A549 (cell line): ENCODE data around the gene BRI3. TPM values are rescaled to one million over a fixed set of nuclear protein-coding genes. Genes with fewer than 3 reads are reported as not detected.

Source experiments
- ATAC-seq, 2 experiments: fragments of 200-7000 bp in 1 of 2; fragments of >200 bp in 1 of 2; cut with Nextera tagmentation in 1 of 2; cut with Tn5 transposase in 1 of 2; 3 replicates each; pipeline versions ENCODE4 v1.8.0 to v1.9.1; 2018 to 2020; ENCODE audit warnings: mild to moderate bottlenecking in 1 of 2, moderate library complexity in 1 of 2
- CTCF ChIA-PET: fragments of 300-600 bp; sonication (Branson Sonifier 250); formaldehyde crosslinking; extraction: SDS; loops from one replicate; lab custom pipeline; 2021; ENCODE audit warnings: antibody characterized with exemption, inconsistent platforms; lab: Yijun Ruan, JAX
- POLR2A ChIA-PET: fragments of 350-600 bp; formaldehyde crosslinking; extraction: SDS; loops from one replicate; lab custom pipeline; 2021; ENCODE audit warnings: antibody characterized with exemption, inconsistent platforms; lab: Yijun Ruan, JAX
- DNase-seq, 2 experiments: peaks; one replicate each; pipeline versions ENCODE4 v3.0.0 to v3.0.0-alpha.2; 2011 to 2016; ENCODE audit warnings: low read depth in 1 of 2, low spot score in 1 of 2
- FAIRE-seq: peaks from 2 replicates; lab custom pipeline; 2011; peaks lifted over from hg19 to GRCh38; lab: Jason Lieb, UNC
- H3K27ac ChIP-seq, 2 experiments: fragments of >200 bp; sonication (Bioruptor Twin); formaldehyde crosslinking; 3 replicates each; pipeline ENCODE4 v1.5.1; 2016 to 2017
- H3K4me1 ChIP-seq: fragments of >200 bp; sonication (Bioruptor Twin); formaldehyde crosslinking; 3 replicates; pipeline ENCODE4 v1.6.1; 2016
- H3K4me2 ChIP-seq: fragments of >200 bp; sonication (Bioruptor Twin); formaldehyde crosslinking; 3 replicates; pipeline ENCODE4 v1.6.1; 2016
- H3K4me3 ChIP-seq: fragments of >200 bp; sonication (Bioruptor Twin); formaldehyde crosslinking; 3 replicates; pipeline ENCODE4 v1.5.1; 2016
- H3K9me3 ChIP-seq: fragments of >200 bp; sonication (Bioruptor Twin); formaldehyde crosslinking; 3 replicates; pipeline ENCODE4 v1.6.1; 2016
- BHLHE40 ChIP-seq: IDR thresholded peaks from 2 replicates; pipeline ENCODE4 v1.6.1; 2012; ENCODE audit warnings: low read depth, low read length, inconsistent platforms
- CBX8 ChIP-seq: fragments of 200-600 bp; sonication (generic); IDR thresholded peaks from 2 replicates; pipeline ENCODE4 v1.6.1; 2016
- CEBPB ChIP-seq, 2 experiments: fragments of >200 bp in 1 of 2; sonication (Bioruptor Twin) in 1 of 2; formaldehyde crosslinking in 1 of 2; IDR thresholded peaks; 2 replicates each; pipeline ENCODE4 v1.6.1; 2012 to 2016
- EP300 ChIP-seq, 2 experiments: fragments of >200 bp; sonication (Bioruptor Twin); formaldehyde crosslinking; IDR thresholded peaks; 2 replicates in 1 of 2; 3 replicates in 1 of 2; pipeline ENCODE4 v1.6.1; 2016 to 2017
- ESRRA ChIP-seq: fragments of 150-350 bp; IDR thresholded peaks from 2 replicates; pipeline ENCODE4 v1.6.1; 2014; ENCODE audit warnings: mild to moderate bottlenecking, low read length, borderline replicate concordance
- FOSB ChIP-seq: fragments of 250-450 bp; sonication (Bioruptor Pico); IDR thresholded peaks from 2 replicates; pipeline ENCODE4 v1.5.0; 2020; ENCODE audit warnings: mild to moderate bottlenecking, moderate library complexity
- GATA3 ChIP-seq: IDR thresholded peaks from 2 replicates; pipeline ENCODE4 v1.6.1; 2012; ENCODE audit warnings: borderline replicate concordance
- HEYL ChIP-seq: fragments of 250-450 bp; sonication (Bioruptor Pico); IDR thresholded peaks from 2 replicates; pipeline ENCODE4 v1.8.0; 2021; ENCODE audit warnings: mild to moderate bottlenecking, moderate library complexity
- HOXB13 ChIP-seq: fragments of 250-450 bp; sonication (Bioruptor Pico); IDR thresholded peaks from 2 replicates; pipeline ENCODE4 v1.5.0; 2020; ENCODE audit warnings: low read depth, mild to moderate bottlenecking, moderate library complexity
- JUN ChIP-seq, 2 experiments: fragments of >200 bp; sonication (Bioruptor Twin); formaldehyde crosslinking; IDR thresholded peaks; 2 replicates in 1 of 2; 3 replicates in 1 of 2; pipeline ENCODE4 v1.6.1; 2016 to 2017
- KDM5A ChIP-seq: fragments of 200-600 bp; sonication (generic); IDR thresholded peaks from 2 replicates; pipeline ENCODE4 v1.6.1; 2016; ENCODE audit warnings: antibody characterized with exemption, mild to moderate bottlenecking
- MAZ ChIP-seq: fragments of 150-350 bp; IDR thresholded peaks from 2 replicates; pipeline ENCODE4 v1.6.1; 2014; ENCODE audit warnings: antibody characterized with exemption, low read depth, low read length, borderline replicate concordance
- NPAS2 ChIP-seq: fragments of 250-450 bp; sonication (Bioruptor Pico); IDR thresholded peaks from 2 replicates; pipeline ENCODE4 v1.8.0; 2022; ENCODE audit warnings: mild to moderate bottlenecking, moderate library complexity, borderline replicate concordance
- NR3C1 ChIP-seq: fragments of >200 bp; sonication (Bioruptor Twin); formaldehyde crosslinking; IDR thresholded peaks from 3 replicates; pipeline ENCODE4 v1.6.1; 2017
- POLR2AphosphoS2 ChIP-seq: conservative IDR thresholded peaks from 2 replicates; pipeline ENCODE4 v1.6.1; 2012; ENCODE audit warnings: low read length, improper control_type of control experiment, inconsistent platforms
- RAD21 ChIP-seq, 2 experiments: fragments of >200 bp in 1 of 2; sonication (Bioruptor Twin) in 1 of 2; formaldehyde crosslinking in 1 of 2; IDR thresholded peaks in 1 of 2; conservative IDR thresholded peaks in 1 of 2; 2 replicates in 1 of 2; 3 replicates in 1 of 2; pipeline ENCODE4 v1.6.1; 2012 to 2018; ENCODE audit warnings: inconsistent platforms in 1 of 2
- RFX5 ChIP-seq: fragments of 450-650 bp; IDR thresholded peaks from 2 replicates; pipeline ENCODE4 v1.7.1; 2014; ENCODE audit warnings: antibody characterized with exemption, mild to moderate bottlenecking, moderate library complexity
- RNF2 ChIP-seq: fragments of 200-600 bp; sonication (generic); IDR thresholded peaks from 2 replicates; pipeline ENCODE4 v1.6.1; 2016; ENCODE audit warnings: low read depth, mild to moderate bottlenecking, antibody characterized with exemption, moderate library complexity, borderline replicate concordance
- SMC3 ChIP-seq: fragments of >200 bp; sonication (Bioruptor Twin); formaldehyde crosslinking; IDR thresholded peaks from 3 replicates; pipeline ENCODE4 v1.6.1; 2018; ENCODE audit warnings: inconsistent platforms
- SREBF2 ChIP-seq: fragments of 450-650 bp; IDR thresholded peaks from 2 replicates; pipeline ENCODE4 v1.6.1; 2014; ENCODE audit warnings: mild to moderate bottlenecking, moderate library complexity
- TP53 ChIP-seq: fragments of 250-450 bp; sonication (Bioruptor Pico); IDR thresholded peaks from 2 replicates; pipeline ENCODE4 v1.5.0; 2021; ENCODE audit warnings: mild to moderate bottlenecking, moderate library complexity
- ZC3H11A ChIP-seq: fragments of 450-650 bp; IDR thresholded peaks from 2 replicates; pipeline ENCODE4 v1.6.1; 2014; ENCODE audit warnings: antibody characterized with exemption, mild to moderate bottlenecking
- ZFP36 ChIP-seq: fragments of 450-650 bp; IDR thresholded peaks from 2 replicates; pipeline ENCODE4 v1.6.1; 2014; ENCODE audit warnings: borderline replicate concordance; ENCODE audit not compliant: partially characterized antibody
- whole genome bisulfite sequencing: methylation state at CpG from one replicate; pipeline ENCODE4 v1.1.6; 2017; ENCODE audit errors: missing lambda C conversion rate; 5-methylcytosine and 5-hydroxymethylcytosine counted together
- polyA plus RNA-seq, 4 experiments: library from polyadenylated mRNA; depleted of rRNA in 3 of 4; stranded (reverse); fragments of >200 nt; fragmentation: RNase III in 1 of 4; extraction: RNeasy Plus Mini Kit Qiagen cat#74134 plus additional on column Dnase treatment in 1 of 4; gene quantifications; 2 replicates in 3 of 4; 3 replicates in 1 of 4; pipeline ENCODE4 v1.2.3, GENCODE V29; 2011 to 2017
- TF ChIP-seq, protein P1 (sequence below): fragments of >200 bp; sonication (Bioruptor Twin); formaldehyde crosslinking; IDR thresholded peaks from 3 replicates; pipeline ENCODE4 v1.5.1; 2016
- TF ChIP-seq, protein P2 (sequence below): fragments of 250-450 bp; sonication (Bioruptor Pico); IDR thresholded peaks from 2 replicates; pipeline ENCODE4 v1.5.0; 2020; ENCODE audit warnings: low read depth, mild to moderate bottlenecking, moderate library complexity
- TF ChIP-seq, protein P3 (sequence below): fragments of >200 bp; sonication (Bioruptor Twin); formaldehyde crosslinking; IDR thresholded peaks from 3 replicates; pipeline ENCODE4 v1.6.1; 2016
- TF ChIP-seq, protein P4 (sequence below): IDR thresholded peaks from 2 replicates; pipeline ENCODE4 v1.6.1; 2012
- TF ChIP-seq, protein P5 (sequence below): fragments of 250-450 bp; sonication (Bioruptor Pico); IDR thresholded peaks from 2 replicates; pipeline ENCODE4 v1.5.0; 2021; ENCODE audit warnings: mild to moderate bottlenecking, moderate library complexity, borderline replicate concordance

Gene BRI3
- polyA plus RNA-seq, 2 of the 4 experiments (the other 2 are of a cell fraction), result 61.0 to 73.0 TPM

DNA sequence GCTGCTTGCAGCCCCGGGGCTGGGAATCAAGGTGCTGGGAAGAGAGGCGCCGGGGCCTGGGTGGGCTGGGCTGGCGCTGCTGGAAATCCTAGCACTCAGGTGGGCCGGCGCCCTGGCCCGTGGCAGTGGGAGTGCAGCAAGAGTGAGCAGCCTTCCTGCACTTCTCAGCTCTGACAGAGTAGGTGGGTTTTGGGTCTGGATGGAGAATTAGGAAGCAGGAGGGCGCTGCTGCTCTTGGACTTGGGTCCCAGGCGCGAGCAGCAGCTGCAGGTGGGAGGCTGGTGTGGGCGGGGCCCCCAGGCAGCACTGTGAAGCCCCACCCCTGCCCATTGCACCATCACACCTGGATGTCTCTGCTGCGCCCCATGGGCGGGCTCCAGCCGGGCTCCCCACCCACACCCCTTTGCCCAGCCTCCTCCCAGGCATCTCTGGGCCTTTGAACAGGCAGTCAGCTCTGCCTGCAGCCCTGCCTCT, 6.0 kb downstream of the BRI3 start:
- H3K4me1 ChIP-seq, result peaks cover 56% of the 10 kb centered on the region
- H3K27ac ChIP-seq, result peak overlapping the region in 1 of 2 experiments; percentile 99; a peak in 3 of 6 replicates
- CTCF ChIA-PET, result interaction anchor here (0.6 to 2.1 kb wide), 5 partner anchors 13 to 131 kb away, joined by 4 to 10 read pairs (median 8); partner anchors contain the start of gene BAIAP2L1

DNA sequence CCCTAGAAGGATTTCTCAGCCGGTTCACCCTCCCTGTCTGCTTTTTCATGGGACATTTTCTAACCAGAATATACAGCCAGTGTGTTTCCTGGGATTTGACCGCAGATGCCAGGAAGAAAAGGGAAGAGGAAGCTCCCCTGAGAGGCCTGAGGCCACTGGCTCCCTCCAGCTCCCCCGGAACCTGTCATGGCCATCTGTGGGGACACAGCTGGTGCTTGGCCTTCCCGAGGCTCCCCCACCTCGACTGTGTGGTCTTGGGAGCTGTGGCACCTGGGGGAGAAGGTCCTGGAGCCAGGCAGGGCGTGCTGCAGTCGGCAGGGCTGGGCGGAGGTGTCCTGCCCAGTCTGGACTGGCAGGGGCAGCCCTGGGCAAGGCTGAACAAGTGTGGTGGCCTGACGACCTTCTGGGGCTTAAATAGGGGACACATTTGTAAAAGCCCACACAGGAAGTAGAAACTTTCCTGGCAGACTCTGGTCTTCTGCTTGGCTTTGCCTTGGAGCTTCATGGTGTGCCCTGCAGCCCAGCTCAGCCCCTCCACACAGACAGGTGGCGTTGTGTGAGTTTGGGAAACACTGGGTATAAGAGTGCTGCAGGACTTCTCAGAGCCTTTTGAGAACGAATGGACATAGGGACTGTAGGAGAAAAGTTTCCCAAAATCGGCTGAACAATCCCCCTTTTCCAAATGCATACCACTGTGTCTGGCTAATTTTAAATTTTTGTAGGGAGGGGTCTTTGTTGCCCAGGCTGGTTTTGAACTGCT, 6.8 kb downstream of the BRI3 start:
- DNase-seq (no peak), FAIRE-seq (no peak), ATAC-seq (no peak)
- Histone ChIP-seq H3K4me3 (no peak overlapping the region), H3K27ac (peak overlapping the region in 1 of 2 experiments; percentile 99; a peak in 2 of 6 replicates), H3K9me3 (no peaks in the 10 kb centered on the region), H3K4me2 (no peak overlapping the region), H3K4me1 (peaks cover 49% of the 10 kb centered on the region)
- WGBS, result 70% methylated on average over 12 of the region's 12 CpGs
- ChIA-PET POLR2A (interaction anchor here (0.6 kb wide), 1 partner anchor 22 kb away, joined by 4 read pairs; no protein-coding TSS in a partner anchor), CTCF (interaction anchor here (0.6 to 2.1 kb wide), 7 partner anchors 8 to 133 kb away, joined by 3 to 10 read pairs (median 4); partner anchors contain the start of gene BAIAP2L1)
- TF ChIP-seq TP53 (CRISPR knock-in tag) (no peak), NR3C1 (no peak), FOSB (CRISPR knock-in tag) (no peak), ZFP36 (no peak), RFX5 (no peak), RNF2 (no peak), NPAS2 (CRISPR knock-in tag) (no peak), EP300 (IDR thresholded peaks at IDR 0.05) (no peak), CEBPB (IDR thresholded peaks at IDR 0.05) (no peak), MAZ (no peak), POLR2AphosphoS2 (0 out of 2 replicates have a peak, but pooled peaks have one; percentile 11), JUN (IDR thresholded peaks at IDR 0.05) (0 out of 5 replicates have a peak, but pooled peaks of 1 of the 2 experiments have one; percentile 9), HOXB13 (CRISPR knock-in tag) (no peak), CBX8 (no peak), BHLHE40 (no peak), SREBF2 (no peak), RAD21 (conservative IDR thresholded peaks at IDR 0.05 in 1 of 2, IDR thresholded peaks at IDR 0.05 in 1 of 2) (0 out of 5 replicates have a peak, but pooled peaks of 1 of the 2 experiments have one; percentile 2), GATA3 (no peak), SMC3 (no peak), ZC3H11A (no peak)
- TF ChIP-seq, protein P1, sequence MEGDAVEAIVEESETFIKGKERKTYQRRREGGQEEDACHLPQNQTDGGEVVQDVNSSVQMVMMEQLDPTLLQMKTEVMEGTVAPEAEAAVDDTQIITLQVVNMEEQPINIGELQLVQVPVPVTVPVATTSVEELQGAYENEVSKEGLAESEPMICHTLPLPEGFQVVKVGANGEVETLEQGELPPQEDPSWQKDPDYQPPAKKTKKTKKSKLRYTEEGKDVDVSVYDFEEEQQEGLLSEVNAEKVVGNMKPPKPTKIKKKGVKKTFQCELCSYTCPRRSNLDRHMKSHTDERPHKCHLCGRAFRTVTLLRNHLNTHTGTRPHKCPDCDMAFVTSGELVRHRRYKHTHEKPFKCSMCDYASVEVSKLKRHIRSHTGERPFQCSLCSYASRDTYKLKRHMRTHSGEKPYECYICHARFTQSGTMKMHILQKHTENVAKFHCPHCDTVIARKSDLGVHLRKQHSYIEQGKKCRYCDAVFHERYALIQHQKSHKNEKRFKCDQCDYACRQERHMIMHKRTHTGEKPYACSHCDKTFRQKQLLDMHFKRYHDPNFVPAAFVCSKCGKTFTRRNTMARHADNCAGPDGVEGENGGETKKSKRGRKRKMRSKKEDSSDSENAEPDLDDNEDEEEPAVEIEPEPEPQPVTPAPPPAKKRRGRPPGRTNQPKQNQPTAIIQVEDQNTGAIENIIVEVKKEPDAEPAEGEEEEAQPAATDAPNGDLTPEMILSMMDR, result peak; percentile 23; the same call in 2 of the 3 replicates
- TF ChIP-seq, protein P2, sequence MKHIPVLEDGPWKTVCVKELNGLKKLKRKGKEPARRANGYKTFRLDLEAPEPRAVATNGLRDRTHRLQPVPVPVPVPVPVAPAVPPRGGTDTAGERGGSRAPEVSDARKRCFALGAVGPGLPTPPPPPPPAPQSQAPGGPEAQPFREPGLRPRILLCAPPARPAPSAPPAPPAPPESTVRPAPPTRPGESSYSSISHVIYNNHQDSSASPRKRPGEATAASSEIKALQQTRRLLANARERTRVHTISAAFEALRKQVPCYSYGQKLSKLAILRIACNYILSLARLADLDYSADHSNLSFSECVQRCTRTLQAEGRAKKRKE, result no peak
- TF ChIP-seq, protein P3, sequence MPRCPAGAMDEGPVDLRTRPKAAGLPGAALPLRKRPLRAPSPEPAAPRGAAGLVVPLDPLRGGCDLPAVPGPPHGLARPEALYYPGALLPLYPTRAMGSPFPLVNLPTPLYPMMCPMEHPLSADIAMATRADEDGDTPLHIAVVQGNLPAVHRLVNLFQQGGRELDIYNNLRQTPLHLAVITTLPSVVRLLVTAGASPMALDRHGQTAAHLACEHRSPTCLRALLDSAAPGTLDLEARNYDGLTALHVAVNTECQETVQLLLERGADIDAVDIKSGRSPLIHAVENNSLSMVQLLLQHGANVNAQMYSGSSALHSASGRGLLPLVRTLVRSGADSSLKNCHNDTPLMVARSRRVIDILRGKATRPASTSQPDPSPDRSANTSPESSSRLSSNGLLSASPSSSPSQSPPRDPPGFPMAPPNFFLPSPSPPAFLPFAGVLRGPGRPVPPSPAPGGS, result no peak

More for the DNA sequence above, 6.0 kb downstream of the BRI3 start:
- ATAC-seq (peak in 1 of 2 experiments; percentile 4; a peak in 3 of 6 replicates), DNase-seq (no peak), FAIRE-seq (no peak)
- POLR2A ChIA-PET, result no interaction called here
- no peaks in the 10 kb centered on the region for H3K9me3 ChIP-seq
- no peak overlapping the region for H3K4me2 ChIP-seq
- 87% methylated on average over 10 of the region's 14 CpGs for WGBS
- H3K4me3 ChIP-seq, result no peak overlapping the region
- TF ChIP-seq, protein P4, sequence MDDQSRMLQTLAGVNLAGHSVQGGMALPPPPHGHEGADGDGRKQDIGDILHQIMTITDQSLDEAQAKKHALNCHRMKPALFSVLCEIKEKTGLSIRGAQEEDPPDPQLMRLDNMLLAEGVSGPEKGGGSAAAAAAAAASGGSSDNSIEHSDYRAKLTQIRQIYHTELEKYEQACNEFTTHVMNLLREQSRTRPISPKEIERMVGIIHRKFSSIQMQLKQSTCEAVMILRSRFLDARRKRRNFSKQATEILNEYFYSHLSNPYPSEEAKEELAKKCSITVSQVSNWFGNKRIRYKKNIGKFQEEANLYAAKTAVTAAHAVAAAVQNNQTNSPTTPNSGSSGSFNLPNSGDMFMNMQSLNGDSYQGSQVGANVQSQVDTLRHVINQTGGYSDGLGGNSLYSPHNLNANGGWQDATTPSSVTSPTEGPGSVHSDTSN, result 0 out of 2 replicates have a peak, but pooled peaks have one; percentile 25
- TF ChIP-seq ESRRA (no peak), TP53 (CRISPR knock-in tag) (no peak), HEYL (CRISPR knock-in tag) (no peak), POLR2AphosphoS2 (peak; percentile 42; the same call in 1 of the 2 replicates), JUN (IDR thresholded peaks at IDR 0.05) (0 out of 5 replicates have a peak, but pooled peaks of 1 of the 2 experiments have one; percentile 5), KDM5A (no peak)
- TF ChIP-seq, protein P5, sequence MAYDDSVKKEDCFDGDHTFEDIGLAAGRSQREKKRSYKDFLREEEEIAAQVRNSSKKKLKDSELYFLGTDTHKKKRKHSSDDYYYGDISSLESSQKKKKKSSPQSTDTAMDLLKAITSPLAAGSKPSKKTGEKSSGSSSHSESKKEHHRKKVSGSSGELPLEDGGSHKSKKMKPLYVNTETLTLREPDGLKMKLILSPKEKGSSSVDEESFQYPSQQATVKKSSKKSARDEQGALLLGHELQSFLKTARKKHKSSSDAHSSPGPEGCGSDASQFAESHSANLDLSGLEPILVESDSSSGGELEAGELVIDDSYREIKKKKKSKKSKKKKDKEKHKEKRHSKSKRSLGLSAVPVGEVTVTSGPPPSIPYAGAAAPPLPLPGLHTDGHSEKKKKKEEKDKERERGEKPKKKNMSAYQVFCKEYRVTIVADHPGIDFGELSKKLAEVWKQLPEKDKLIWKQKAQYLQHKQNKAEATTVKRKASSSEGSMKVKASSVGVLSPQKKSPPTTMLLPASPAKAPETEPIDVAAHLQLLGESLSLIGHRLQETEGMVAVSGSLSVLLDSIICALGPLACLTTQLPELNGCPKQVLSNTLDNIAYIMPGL (CRISPR knock-in tag), result no peak
- TF ChIP-seq, all 56 proteins: peak for 3
